ENCODE results near the gene HYI.
"Not testable (repeated sequence)": the region's sequence is repeated elsewhere in the genome, so short reads cannot be mapped to it uniquely, and the experiment has no call there.

DNA sequence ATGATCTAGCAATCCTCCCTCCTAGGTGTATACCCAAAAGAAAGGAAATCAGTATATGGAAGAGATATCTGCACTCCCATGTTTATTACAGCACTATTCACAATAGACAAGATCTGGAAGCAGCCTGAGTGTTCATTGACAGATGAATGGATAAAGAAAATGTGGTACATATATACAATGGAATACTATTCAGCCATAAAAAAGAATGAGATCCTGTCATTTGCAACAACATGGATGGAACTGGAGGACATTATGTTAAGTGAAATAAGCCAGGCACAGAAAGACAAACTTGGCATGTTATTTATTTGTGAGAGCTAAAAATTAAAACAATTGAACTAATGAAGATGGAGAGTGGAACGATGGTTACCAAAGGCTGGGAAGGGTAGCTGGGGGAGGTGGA, 40.3 kb downstream of the HYI start:
- TF ChIP-seq, protein P1, sequence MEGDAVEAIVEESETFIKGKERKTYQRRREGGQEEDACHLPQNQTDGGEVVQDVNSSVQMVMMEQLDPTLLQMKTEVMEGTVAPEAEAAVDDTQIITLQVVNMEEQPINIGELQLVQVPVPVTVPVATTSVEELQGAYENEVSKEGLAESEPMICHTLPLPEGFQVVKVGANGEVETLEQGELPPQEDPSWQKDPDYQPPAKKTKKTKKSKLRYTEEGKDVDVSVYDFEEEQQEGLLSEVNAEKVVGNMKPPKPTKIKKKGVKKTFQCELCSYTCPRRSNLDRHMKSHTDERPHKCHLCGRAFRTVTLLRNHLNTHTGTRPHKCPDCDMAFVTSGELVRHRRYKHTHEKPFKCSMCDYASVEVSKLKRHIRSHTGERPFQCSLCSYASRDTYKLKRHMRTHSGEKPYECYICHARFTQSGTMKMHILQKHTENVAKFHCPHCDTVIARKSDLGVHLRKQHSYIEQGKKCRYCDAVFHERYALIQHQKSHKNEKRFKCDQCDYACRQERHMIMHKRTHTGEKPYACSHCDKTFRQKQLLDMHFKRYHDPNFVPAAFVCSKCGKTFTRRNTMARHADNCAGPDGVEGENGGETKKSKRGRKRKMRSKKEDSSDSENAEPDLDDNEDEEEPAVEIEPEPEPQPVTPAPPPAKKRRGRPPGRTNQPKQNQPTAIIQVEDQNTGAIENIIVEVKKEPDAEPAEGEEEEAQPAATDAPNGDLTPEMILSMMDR (conservative IDR thresholded peaks at IDR 0.05 in 1 of 2, IDR thresholded peaks at IDR 0.05 in 1 of 2; ENCODE audit: low read depth in 1 of 2, low read length in 2 of 2): not testable (repeated sequence)
- TF ChIP-seq EZH2 (IDR thresholded peaks at IDR 0.05; ENCODE audit: low read length, missing control alignments): not testable (repeated sequence)
